Activated CD8-positive, alpha-beta T cell treated with anti-CD3 and anti-CD28 coated beads, Interleukin-2, amount 10 ng/mL, durations not matched to agents 7 days and 5 days (primary cell): ENCODE measurements around the gene HOXC12. TPM values are rescaled to one million over a fixed set of nuclear protein-coding genes. Genes with fewer than 3 reads are reported as not detected.

Experiments used
- ATAC-seq: fragments of 150-1000 bp; cut with Tn5 transposase; one replicate; pipeline ENCODE4 v1.10.0; 2021; ENCODE audit warnings: moderate library complexity
- CTCF ChIA-PET: fragments of 350-600 bp; sonication (Branson Sonifier 250); formaldehyde crosslinking; loops from one replicate; lab custom pipeline; 2021; ENCODE audit warnings: antibody characterized with exemption; lab: Charles Lee
- POLR2A ChIA-PET: fragments of 350-600 bp; sonication (Branson Sonifier 250); formaldehyde crosslinking; loops from one replicate; lab custom pipeline; 2021; ENCODE audit warnings: antibody characterized with exemption; lab: Charles Lee
- DNase-seq: peaks from one replicate; pipeline ENCODE4 v3.0.0-alpha.2; 2020
- H3K27ac Mint-ChIP-seq: one replicate; pipeline ENCODE4 v1.8.0; 2021; ENCODE audit warnings: mild to moderate bottlenecking, mixed read lengths
- H3K27me3 Mint-ChIP-seq: one replicate; pipeline ENCODE4 v1.8.0; 2021; ENCODE audit warnings: low read depth, mixed read lengths
- H3K36me3 Mint-ChIP-seq: one replicate; pipeline ENCODE4 v1.8.0; 2021; ENCODE audit warnings: low read depth, mixed read lengths
- H3K4me1 Mint-ChIP-seq: one replicate; pipeline ENCODE4 v1.8.0; 2021; ENCODE audit warnings: low read depth, mixed read lengths
- H3K4me3 Mint-ChIP-seq: one replicate; pipeline ENCODE4 v1.8.0; 2021; ENCODE audit warnings: mild to moderate bottlenecking, mixed read lengths
- H3K9me3 Mint-ChIP-seq: one replicate; pipeline ENCODE4 v1.8.0; 2022; ENCODE audit warnings: mixed read lengths; ENCODE audit not compliant: insufficient read depth
- total RNA-seq, 2 experiments: library from RNA; stranded (reverse); gene quantifications; one replicate each; pipeline ENCODE4 v1.2.3, GENCODE V29; 2021

The HOXC12 gene
- total RNA-seq, 2 experiments from 2014 or later: not detected

GRCh38 chr12:53998110-53998899, 43.6 kb downstream of the HOXC12 start:
- ATAC-seq (no peak), DNase-seq (no peak)
- ChIA-PET POLR2A (interaction anchor here (1.1 to 1.2 kb wide), 2 partner anchors 10 to 18 kb away, joined by 3 to 6 read pairs; no protein-coding TSS in a partner anchor), CTCF (interaction anchor here (0.8 to 4.5 kb wide), 5 partner anchors 8 to 194 kb away, joined by 3 to 19 read pairs (median 3); partner anchors contain the start of genes HOXC10 and HOXC5)
- H3K36me3 Mint-ChIP-seq: peaks cover 5% of the 10 kb centered on the region
- H3K9me3 Mint-ChIP-seq: no peaks in the 10 kb centered on the region
- no peak overlapping the region for H3K4me3 Mint-ChIP-seq
- H3K27ac Mint-ChIP-seq: no peak overlapping the region
- H3K4me1 Mint-ChIP-seq: peaks cover 27% of the 10 kb centered on the region
- peaks cover 96% of the 10 kb centered on the region for H3K27me3 Mint-ChIP-seq

- peaks cover 3% of the 10 kb centered on the region for H3K36me3 Mint-ChIP-seq
- ChIA-PET CTCF (interaction anchor here (1.3 to 4.5 kb wide), 5 partner anchors 11 to 193 kb away, joined by 3 to 19 read pairs (median 5); partner anchors contain the start of genes HOXC10 and HOXC5), POLR2A (interaction anchor here (1.1 to 1.2 kb wide), 2 partner anchors 9 to 18 kb away, joined by 3 to 6 read pairs; no protein-coding TSS in a partner anchor)
- H3K27me3 Mint-ChIP-seq: peaks cover 95% of the 10 kb centered on the region
- ATAC-seq: no peak
- peaks cover 26% of the 10 kb centered on the region for H3K4me1 Mint-ChIP-seq
- H3K27ac Mint-ChIP-seq: no peak overlapping the region
- H3K4me3 Mint-ChIP-seq: no peak overlapping the region
- no peak for DNase-seq
- H3K9me3 Mint-ChIP-seq: no peaks in the 10 kb centered on the region
Observed at GRCh38 chr12:53998900-53999236, 44.2 kb downstream of the HOXC12 start.

GRCh38 chr12:53999559-54000115, 44.9 kb downstream of the HOXC12 start:
- H3K9me3 Mint-ChIP-seq: no peaks in the 10 kb centered on the region
- no peak overlapping the region for H3K27ac Mint-ChIP-seq
- H3K4me1 Mint-ChIP-seq: peaks cover 22% of the 10 kb centered on the region

GRCh38 chr12:54000116-54001114, 45.7 kb downstream of the HOXC12 start, which contains the start of gene HOXC9:
HOXC9 (plus strand) TSS chr12:54000161; CDS start chr12:54000189, 28 bp downstream.
- H3K27me3 Mint-ChIP-seq: peaks cover 93% of the 10 kb centered on the region
- POLR2A ChIA-PET: interaction anchor here (0.7 kb wide), 1 partner anchor 192 kb away, joined by 3 read pairs; no protein-coding TSS in a partner anchor
- no peak within 1 kb of the TSS for H3K27ac Mint-ChIP-seq
- peaks cover 18% of the 10 kb centered on the region for H3K4me1 Mint-ChIP-seq
- DNase-seq: no peak
- no peak within 1 kb of the TSS for H3K4me3 Mint-ChIP-seq
- no peaks in the 10 kb centered on the region for H3K9me3 Mint-ChIP-seq
- no peak for ATAC-seq
- CTCF ChIA-PET: interaction anchor here (0.9 to 4.5 kb wide), 6 partner anchors 15 to 207 kb away, joined by 3 to 19 read pairs (median 6); partner anchors contain the start of genes HOXC10 and HOXC5
- H3K36me3 Mint-ChIP-seq: no peaks in the 10 kb centered on the region

More at GRCh38 chr12:53999559-54000115, 44.9 kb downstream of the HOXC12 start:
- ATAC-seq (no peak), DNase-seq (no peak)
- H3K4me3 Mint-ChIP-seq: no peak overlapping the region
- no peaks in the 10 kb centered on the region for H3K36me3 Mint-ChIP-seq
- peaks cover 94% of the 10 kb centered on the region for H3K27me3 Mint-ChIP-seq
- ChIA-PET CTCF (interaction anchor here (0.9 to 4.5 kb wide), 7 partner anchors 11 to 208 kb away, joined by 3 to 19 read pairs (median 5); partner anchors contain the start of genes HOXC10 and HOXC5), POLR2A (interaction anchor here (0.7 to 1.1 kb wide), 2 partner anchors 8 to 193 kb away, joined by 3 read pairs; no protein-coding TSS in a partner anchor)

- Mint-ChIP-seq H3K4me3 (no peak overlapping the region), H3K27ac (no peak overlapping the region), H3K27me3 (peaks cover 94% of the 10 kb centered on the region), H3K36me3 (no peaks in the 10 kb centered on the region), H3K4me1 (peaks cover 17% of the 10 kb centered on the region), H3K9me3 (no peaks in the 10 kb centered on the region)
- DNase-seq (no peak), ATAC-seq (no peak)
- ChIA-PET CTCF (interaction anchor here (1.2 to 4.5 kb wide), 6 partner anchors 16 to 207 kb away, joined by 3 to 19 read pairs (median 5); partner anchors contain the start of genes HOXC10 and HOXC5), POLR2A (no interaction called here)
Observed at GRCh38 chr12:54001283-54002187, 46.8 kb downstream of the HOXC12 start.

GRCh38 chr12:54002278-54002914, 47.7 kb downstream of the HOXC12 start:
- ChIA-PET POLR2A (no interaction called here), CTCF (interaction anchor here (1.2 to 4.5 kb wide), 5 partner anchors 17 to 206 kb away, joined by 3 to 19 read pairs (median 4); partner anchors contain the start of genes HOXC10 and HOXC5)
- DNase-seq: no peak
- Mint-ChIP-seq H3K27ac (no peak overlapping the region), H3K36me3 (no peaks in the 10 kb centered on the region), H3K27me3 (peaks cover 95% of the 10 kb centered on the region), H3K4me1 (peaks cover 17% of the 10 kb centered on the region), H3K4me3 (no peak overlapping the region), H3K9me3 (no peaks in the 10 kb centered on the region)
- ATAC-seq: no peak

GRCh38 chr12:54002915-54003389, 48.2 kb downstream of the HOXC12 start:
- no peak for DNase-seq

GRCh38 chr12:54003625-54004024, 48.9 kb downstream of the HOXC12 start:
- Mint-ChIP-seq H3K27me3 (peaks cover 95% of the 10 kb centered on the region), H3K4me1 (peaks cover 13% of the 10 kb centered on the region), H3K27ac (no peak overlapping the region), H3K4me3 (no peak overlapping the region), H3K9me3 (no peaks in the 10 kb centered on the region), H3K36me3 (no peaks in the 10 kb centered on the region)
- DNase-seq (no peak), ATAC-seq (no peak)
- ChIA-PET POLR2A (no interaction called here), CTCF (interaction anchor here (0.9 to 6.3 kb wide), 10 partner anchors 12 to 258 kb away, joined by 3 to 89 read pairs (median 6); partner anchors contain the start of genes HOXC5 and SMUG1)

More at GRCh38 chr12:54002915-54003389, 48.2 kb downstream of the HOXC12 start:
- H3K4me1 Mint-ChIP-seq: peaks cover 13% of the 10 kb centered on the region
- POLR2A ChIA-PET: no interaction called here
- H3K36me3 Mint-ChIP-seq: no peaks in the 10 kb centered on the region
- CTCF ChIA-PET: interaction anchor here (1.5 to 1.8 kb wide), 4 partner anchors 30 to 257 kb away, joined by 3 to 6 read pairs (median 4); partner anchors contain the start of gene HOXC5
- no peak overlapping the region for H3K4me3 Mint-ChIP-seq
- no peak overlapping the region for H3K27ac Mint-ChIP-seq
- ATAC-seq: no peak
- no peaks in the 10 kb centered on the region for H3K9me3 Mint-ChIP-seq
- peaks cover 95% of the 10 kb centered on the region for H3K27me3 Mint-ChIP-seq

- DNase-seq (no peak), ATAC-seq (no peak)
- H3K4me1 Mint-ChIP-seq: peaks cover 15% of the 10 kb centered on the region
- no peak overlapping the region for H3K27ac Mint-ChIP-seq
- no peaks in the 10 kb centered on the region for H3K36me3 Mint-ChIP-seq
- H3K27me3 Mint-ChIP-seq: peaks cover 93% of the 10 kb centered on the region
- no peak overlapping the region for H3K4me3 Mint-ChIP-seq
- no peaks in the 10 kb centered on the region for H3K9me3 Mint-ChIP-seq
- POLR2A ChIA-PET: no interaction called here
- CTCF ChIA-PET: interaction anchor here (0.9 to 6.3 kb wide), 11 partner anchors 12 to 258 kb away, joined by 3 to 89 read pairs (median 6); partner anchors contain the start of genes HOXC5 and SMUG1
Observed at GRCh38 chr12:54004063-54004840, 49.5 kb downstream of the HOXC12 start.
